ENCODE measurements around the gene KCNIP1.
A peak's percentile ranks its signal among the peaks of the same experiment; 100 is the strongest.
"Not testable (repeated sequence)": the region's sequence is repeated elsewhere in the genome, so short reads cannot be mapped to it uniquely, and the experiment has no call there.

The KCNIP1 gene

DNA sequence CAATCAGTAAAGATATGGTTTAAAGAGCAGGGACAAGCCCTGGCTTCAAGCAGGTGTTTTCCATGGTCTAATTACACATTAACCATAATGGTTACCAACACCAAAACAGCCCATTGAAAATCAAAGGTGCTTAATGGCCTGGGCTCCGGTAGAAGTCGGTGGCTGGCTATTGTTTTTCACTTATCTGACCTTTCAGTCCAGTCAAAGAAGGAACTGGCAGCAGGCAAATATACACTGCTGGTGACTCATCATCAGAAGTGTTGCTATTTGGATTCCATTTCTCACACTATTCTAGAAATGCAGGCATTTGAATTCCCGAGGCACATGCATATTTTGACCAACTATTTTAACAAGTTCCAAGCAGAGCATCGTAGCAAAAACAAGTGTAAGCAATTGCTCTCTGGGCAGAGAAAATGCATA lies 253.4 kb downstream of the KCNIP1 start:
- DNase-seq: no peak

DNA sequence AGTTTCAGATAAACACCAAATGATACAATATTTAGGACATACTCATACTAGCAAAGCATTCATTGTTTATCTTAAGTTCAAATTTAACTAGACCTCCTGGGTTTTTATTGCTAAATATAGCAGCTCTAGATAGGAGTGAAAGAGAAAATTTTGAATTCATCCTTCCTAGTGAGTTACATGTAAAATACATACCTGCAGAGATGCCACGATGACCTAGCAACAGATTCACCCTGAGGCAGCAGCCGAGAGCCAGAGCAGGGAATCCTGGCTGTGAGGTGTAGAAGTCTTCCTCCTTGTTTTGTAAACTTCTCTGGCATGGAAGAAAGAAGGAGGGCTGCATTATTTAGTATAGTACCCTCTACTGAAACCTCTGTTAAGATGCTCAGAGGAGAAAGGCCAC lies 253.8 kb downstream of the KCNIP1 start:
- DNase-seq: no peak

DNA sequence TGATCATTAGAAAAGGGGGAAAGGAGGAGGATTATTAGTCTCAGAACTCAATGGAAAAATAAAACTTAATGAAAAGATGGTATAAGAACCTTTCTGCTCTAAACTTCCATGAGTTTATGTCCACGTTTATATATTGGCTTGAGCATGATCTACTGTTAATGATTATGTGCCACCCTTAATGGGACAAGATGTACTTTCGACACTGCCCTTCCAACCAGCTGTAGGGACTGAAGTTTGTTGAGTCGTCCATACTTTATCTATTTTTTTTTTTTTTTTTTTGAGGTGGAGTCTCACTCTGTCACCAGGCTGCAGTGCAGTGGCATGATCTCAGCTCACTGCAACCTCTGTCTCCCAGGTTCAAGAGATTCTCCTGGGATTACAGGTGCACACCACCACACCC lies 254.7 kb downstream of the KCNIP1 start:
- no peak for DNase-seq

DNA sequence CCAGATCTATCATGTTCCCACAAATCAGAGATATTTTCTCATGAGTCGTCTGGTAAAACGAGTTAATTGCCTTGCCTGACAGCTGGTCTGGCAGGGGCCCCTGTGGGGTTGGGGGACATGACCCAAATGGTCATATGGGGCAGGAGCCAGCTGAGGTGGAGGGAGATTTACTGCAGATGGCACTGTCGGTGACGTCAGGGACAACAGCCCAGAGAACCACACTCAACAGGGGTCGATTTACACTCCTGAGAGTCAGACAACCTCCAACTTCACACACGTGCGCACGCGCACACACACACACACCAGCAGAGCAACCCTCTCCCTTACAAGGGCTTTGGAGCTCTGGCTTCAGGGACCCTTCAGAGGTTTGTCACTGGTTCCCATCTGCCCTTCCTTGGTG lies 256.3 kb downstream of the KCNIP1 start:
- no peak for DNase-seq

DNA sequence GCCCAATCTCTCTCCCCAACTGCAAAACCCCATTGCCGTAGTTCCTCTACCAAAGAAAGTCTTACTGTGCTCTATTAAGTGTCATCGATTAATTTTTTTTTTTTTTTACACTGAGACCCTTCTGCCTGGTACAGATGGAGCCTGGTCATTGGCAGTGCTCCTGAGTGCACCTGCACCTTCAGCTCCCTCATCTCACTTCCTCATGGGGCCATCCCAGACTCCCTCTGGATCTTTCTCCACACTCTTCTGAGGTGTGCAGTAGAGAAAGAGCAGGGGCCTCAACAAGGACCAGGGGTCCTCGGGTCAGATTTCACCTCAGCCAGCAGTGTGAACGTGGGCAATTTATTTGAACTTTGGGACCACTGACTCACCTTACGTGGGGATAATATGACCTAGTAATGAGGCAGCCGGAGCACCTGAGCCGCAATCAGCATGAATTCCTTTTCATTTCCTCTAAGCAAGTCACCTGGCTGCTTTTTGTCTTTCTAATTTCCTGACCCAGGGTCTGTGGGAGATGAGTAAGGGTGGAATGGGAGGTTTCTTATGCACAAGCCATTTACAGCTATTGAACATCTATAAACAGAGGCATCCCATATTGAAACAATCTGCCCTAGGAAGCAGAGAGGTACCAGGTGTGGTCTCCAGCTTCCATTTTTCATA lies 257.4 kb downstream of the KCNIP1 start:
- DNase-seq: no peak

DNA sequence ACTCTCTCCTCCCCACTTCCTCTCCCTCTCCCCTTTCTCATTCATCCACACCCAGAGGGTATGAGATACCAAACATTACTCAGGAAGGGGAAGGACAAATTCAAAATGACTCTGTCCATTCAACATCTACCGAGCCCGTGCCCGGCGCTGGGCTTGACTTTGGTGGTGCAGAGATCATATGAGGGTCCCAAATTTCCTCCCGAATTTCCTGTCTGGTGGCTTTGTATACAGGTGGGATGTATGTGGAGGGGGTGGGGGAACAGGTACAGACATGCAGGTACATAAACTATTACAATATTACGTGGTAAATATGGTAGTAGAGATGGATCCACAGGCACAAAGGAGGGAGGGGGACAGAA lies 257.9 kb downstream of the KCNIP1 start:
- DNase-seq: no peak

DNA sequence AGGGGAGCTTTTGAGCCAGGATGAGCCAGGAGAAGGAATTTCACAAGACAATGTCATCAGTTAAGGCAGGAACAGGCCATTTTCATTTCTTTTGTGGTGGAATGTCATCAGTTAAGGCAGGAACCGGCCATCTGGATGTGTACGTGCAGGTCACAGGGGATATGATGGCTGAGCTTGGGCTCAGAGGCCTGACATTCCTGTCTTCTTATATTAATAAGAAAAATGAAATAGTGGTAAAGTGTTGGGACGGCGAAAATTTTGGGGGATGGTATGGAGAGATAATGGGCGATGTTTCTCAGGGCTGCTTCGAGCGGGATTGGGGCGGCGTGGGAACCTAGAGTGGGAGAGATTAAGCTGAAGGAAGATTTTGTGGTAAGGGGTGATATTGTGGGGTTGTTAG lies 258.5 kb downstream of the KCNIP1 start:
- not testable (repeated sequence) for DNase-seq

DNA sequence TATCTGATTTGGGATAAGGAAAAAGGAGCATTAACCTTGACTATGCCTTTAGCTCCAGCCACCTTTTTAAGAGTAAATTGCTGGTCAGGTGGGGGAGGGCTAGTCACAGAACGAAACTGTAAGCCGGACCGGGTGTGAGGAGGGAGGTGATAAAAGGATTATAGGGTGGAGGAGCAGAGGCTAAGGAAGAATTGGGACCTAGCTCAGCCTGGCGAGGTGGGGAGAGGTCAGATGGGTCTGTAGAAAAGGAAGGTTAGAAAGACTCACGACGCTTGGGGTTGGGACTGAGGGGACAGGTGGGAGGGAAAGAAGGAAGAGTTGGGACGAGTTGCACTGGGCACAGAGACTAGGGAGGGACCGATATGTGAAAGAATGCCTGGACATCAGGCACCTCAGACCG lies 262.0 kb downstream of the KCNIP1 start:
- not testable (repeated sequence) for DNase-seq

DNA sequence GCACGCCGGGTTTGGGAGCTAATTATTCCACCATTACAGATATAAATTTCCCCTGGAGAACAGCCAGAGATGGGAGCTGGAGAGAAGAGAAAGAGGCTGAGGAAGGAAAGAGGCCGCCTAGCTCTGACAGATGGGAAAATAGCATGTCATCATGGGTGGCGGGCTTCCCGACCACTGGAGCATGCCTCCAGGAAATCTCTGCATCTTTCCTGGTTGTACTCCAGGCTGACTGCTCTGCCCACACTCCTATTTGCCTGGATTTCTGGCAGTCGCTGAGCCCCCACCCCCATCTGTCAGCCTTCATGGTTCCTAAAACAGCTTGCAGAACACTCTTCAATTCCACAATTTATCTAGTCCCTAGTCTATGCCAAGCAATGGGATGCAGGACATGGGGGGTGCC lies 265.4 kb downstream of the KCNIP1 start:
- DNase-seq: peak; percentile 11

DNA sequence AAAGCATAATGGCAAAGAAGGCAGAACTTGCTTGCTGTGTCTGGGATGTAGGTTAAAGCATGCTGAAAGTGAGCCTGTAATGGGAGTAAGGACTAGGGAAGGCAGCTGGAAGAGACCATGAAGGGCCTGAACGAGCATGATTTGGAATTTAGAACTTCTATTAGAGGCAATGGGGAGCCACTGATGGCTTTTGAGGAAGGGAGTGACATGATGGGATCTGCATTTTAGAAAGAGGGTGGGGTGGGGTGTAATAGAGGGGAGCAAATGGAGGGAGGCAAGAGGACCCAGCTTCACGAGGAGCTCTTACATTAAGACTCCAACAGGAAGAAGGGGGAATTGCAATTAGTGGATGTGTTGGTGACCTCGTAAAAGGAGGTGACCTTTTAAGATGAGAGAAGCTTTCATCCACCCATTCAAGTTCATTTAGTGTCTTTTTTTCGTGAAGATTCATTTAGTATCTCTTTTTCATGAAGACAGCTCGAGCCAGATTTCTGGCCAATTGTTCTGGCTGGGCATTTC lies 266.1 kb downstream of the KCNIP1 start:
- DNase-seq: no peak

DNA sequence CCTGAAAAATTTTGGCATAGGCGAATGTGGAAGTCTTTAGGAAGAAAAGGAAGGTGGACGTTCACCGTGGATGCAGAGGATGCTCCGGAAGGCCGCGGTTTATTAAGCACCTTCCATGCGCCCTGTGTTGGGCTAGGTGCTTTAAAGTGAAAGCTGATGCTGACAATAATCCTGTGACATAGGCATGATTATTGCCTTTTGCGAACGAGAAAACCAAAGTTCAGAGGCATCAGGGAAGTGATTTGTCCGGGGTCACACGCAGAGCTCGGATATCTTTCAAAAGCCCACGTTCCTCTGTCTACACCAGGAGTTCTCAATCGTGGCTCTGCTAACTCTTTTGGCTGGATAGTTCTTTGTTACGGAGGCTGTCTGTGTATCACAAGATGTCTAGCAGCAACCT lies 267.7 kb downstream of the KCNIP1 start:
- DNase-seq: no peak

DNA sequence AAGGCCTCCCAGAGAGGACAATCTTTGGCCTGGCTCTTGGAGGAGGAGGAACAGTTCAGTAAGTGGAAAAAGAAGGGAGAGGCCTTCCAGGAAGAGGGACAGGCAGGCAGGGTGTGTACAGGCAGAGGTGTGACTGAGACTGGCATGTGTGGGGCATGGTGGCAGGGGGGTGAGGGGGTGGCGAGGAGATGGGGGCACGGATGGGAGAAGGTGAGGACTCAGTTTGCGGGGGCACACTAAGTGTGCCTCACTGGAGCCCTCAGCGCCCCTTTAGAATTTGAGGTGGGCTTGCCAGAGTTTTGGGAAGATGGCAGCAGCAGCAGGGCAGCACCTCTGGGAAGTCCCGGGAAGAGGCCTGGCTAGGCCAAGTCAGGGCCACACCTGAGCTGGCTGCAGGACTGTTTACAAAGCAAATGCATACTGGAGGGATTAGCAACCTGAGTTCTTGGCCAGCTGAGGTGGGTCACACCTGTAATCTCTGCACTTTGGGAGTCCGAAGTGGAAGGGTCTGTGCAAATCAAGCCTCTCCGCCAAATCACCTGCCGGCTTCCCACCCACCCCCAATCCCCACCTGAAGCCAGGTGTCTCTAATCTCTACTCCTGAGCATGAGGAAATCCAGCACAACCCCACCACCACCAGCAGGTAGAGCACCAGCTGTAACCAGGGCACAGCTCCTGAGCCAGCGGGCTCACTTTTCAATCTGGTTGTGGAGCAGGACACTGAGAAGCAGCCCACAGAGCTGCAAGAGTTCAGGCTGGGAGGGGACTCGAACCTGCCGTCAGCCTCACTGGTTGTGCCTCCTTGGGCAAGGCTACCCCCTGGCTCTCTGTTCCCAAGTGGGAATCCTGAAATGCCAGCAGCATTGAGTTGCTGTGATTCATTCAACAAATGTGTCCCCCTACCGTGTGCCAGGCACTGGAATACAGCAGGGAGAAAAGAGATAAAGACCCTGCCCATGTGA lies 269.5 kb downstream of the KCNIP1 start:
- no peak for DNase-seq

DNA sequence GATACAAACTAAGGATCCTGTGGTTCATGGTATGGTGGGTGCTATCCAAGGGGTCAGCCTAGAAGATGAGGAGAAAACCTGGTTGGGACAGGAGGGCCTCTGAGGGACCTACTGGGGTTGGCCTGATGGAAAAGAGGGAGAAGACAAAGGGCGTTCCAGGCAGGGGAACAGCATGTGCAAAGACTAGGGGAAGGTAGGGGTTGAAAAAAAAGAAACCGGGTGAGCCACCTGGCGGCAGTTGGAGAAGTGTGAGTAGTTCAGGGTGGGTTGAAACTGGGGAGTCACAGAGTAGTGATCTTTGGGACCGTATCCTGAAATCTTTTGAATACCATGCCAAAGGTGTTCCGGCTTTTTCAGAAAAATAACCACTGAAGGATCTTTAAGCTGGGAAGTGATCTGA lies 271.0 kb downstream of the KCNIP1 start:
- DNase-seq: no peak

DNA sequence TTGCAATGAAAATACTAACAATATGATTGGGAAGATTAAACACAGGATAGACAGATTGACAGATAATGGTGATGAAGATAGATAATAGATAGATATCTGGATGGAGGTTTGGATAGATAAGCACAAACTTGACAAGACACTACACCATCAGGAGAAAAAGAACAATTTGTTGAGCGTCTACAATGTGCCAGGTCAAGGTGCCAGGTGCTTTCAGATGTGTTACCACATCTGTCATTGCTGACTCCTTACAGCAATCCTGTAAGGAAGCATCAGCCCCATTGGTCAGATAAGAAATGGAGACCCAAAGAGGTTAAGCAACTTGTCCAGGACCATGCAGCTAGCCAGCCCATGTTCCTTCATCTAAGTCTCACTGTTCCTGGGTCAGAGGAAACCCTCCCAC lies 278.1 kb downstream of the KCNIP1 start:
- DNase-seq: no peak

DNA sequence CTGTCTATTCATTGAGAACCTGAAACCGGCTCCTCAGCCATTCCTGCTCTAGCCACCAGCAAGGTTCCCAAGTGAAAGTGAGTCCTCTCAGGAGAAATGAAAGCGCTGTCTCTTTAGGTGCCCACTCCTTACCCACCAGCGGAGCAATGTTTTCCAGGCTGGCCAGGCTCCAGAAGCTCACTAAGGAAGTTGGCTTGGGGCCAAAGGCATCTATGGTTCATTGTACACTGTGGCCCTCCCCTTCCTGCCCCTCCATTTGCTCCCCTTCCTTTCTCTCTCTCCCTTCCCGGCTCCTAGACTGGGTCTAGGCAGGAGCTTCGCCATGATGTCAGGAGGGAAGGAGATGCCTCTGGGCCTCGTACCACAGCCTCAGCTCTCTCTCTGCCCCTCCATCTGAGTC lies 278.6 kb downstream of the KCNIP1 start:
- DNase-seq: peak; percentile 53

DNA sequence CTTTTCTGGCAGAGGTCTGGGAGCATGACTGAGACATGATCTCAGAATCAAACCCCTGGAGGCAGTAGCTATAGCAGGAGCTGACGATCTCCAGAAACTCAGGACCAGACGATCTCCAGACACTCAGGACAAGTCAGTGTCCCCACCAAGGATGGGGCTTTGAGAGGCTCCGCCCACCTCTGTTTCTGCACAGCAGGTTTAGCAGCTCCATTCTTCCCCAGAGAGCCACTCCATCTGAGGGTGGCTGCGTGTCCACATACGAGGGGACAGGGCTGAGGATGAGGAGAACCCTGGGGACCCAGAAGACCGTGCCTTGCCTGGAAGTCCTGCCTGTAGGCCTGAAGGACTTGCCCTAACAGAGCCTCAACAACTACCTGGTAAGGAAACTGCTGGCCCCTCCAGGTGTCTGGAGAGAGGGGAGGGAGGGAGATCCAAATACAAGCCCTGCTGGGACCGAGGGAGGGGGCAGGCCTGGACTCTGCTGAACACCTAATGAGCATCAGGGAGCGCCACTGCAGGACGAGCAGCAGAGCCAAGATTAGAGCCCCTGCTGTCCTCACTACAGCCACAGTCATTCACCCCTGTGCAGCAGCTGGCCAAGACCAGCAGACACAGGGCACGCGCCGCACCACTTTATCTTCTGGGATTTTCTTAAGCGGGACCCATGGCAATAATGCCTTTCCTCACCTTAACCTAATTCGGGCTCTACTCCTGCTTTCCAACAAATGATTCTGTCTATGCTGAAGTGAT lies 279.9 kb downstream of the KCNIP1 start, which contains the start of gene GABRP:
GABRP (plus strand) TSS at position 228 of the 750 bp plus-strand sequence. CDS start 4,891 bp downstream, outside the sequence.
- DNase-seq: no peak

DNA sequence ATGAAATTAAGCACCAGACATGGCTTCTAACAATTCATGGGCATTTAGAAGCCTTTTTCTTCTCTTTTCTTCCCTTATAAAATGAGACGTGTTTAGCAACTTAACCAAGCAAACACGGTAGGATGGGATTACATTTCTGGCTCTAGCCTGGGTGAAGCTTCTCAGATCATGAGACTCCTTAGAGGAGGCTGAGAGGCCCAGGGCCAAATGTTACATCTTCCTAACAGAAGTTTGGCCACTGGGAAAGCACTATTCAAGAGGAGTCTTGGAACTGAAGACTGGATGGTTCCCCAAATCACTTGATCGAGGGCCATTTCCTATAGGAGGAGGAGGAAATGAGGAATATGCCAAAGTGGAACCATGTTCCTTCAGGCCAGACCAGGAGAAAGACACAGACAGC lies 281.6 kb downstream of the KCNIP1 start:
- no peak for DNase-seq

All from NCI-H1092 treated with DMSO at 0.1 percent for 48 hours (cell line).